ENCODE measurements around the gene LHX8. TPM values are rescaled to one million over a fixed set of nuclear protein-coding genes. Genes with fewer than 3 reads are reported as not detected.
A peak's percentile ranks its signal among the peaks of the same experiment; 100 is the strongest.

LHX8 gene
- total RNA-seq, 1 donor from 2014 or later: not detected

- no peak for TF ChIP-seq CTCF (IDR thresholded peaks at IDR 0.05)
- Histone ChIP-seq H3K27ac (no peak overlapping the region), H3K36me3 (no peaks in the 10 kb centered on the region), H3K4me3 (peak overlapping the region; percentile 43), H3K4me1 (peaks cover 21% of the 10 kb centered on the region), H3K27me3 (ENCODE audit: low read depth) (peaks cover 100% of the 10 kb centered on the region), H3K9me3 (no peaks in the 10 kb centered on the region)
- intact Hi-C loops (cut with DNase I): no loop called here
- ATAC-seq: peak; percentile 31 to 34
- DNase-seq: no peak
Measured at GRCh38 chr1:75134647-75135572, 722 bp downstream of the LHX8 start.

- DNase-seq: no peak
- ATAC-seq: peak in 1 of 2 donors; percentile 23
- H3K27me3 ChIP-seq (ENCODE audit: low read depth): peaks cover 98% of the 10 kb centered on the region
- no peak for TF ChIP-seq CTCF (IDR thresholded peaks at IDR 0.05)
- H3K4me3 ChIP-seq: peak overlapping the region; percentile 43
- no peaks in the 10 kb centered on the region for H3K36me3 ChIP-seq
- intact Hi-C loops (cut with DNase I): no loop called here
- no peak overlapping the region for H3K27ac ChIP-seq
- H3K9me3 ChIP-seq: no peaks in the 10 kb centered on the region
- H3K4me1 ChIP-seq: peaks cover 21% of the 10 kb centered on the region
Measured at GRCh38 chr1:75135573-75136194, 1.5 kb downstream of the LHX8 start.

- Histone ChIP-seq H3K27me3 (ENCODE audit: low read depth) (peaks cover 92% of the 10 kb centered on the region), H3K9me3 (no peaks in the 10 kb centered on the region), H3K4me3 (peak overlapping the region; percentile 43), H3K36me3 (no peaks in the 10 kb centered on the region), H3K27ac (no peak overlapping the region), H3K4me1 (peaks cover 21% of the 10 kb centered on the region)
- intact Hi-C loops (cut with DNase I): no loop called here
- ATAC-seq (peak; percentile 47 to 62), DNase-seq (no peak)
- TF ChIP-seq CTCF (IDR thresholded peaks at IDR 0.05): no peak
Measured at GRCh38 chr1:75136195-75136815, 2.1 kb downstream of the LHX8 start.

GRCh38 chr1:75136921-75137641 lies 2.9 kb downstream of the LHX8 start:
- H3K36me3 ChIP-seq: no peaks in the 10 kb centered on the region
- no peak for DNase-seq
- peak in 1 of 2 donors; percentile 21 for ATAC-seq
- intact Hi-C loops (cut with DNase I): no loop called here
- no peak for TF ChIP-seq CTCF (IDR thresholded peaks at IDR 0.05)
- no peaks in the 10 kb centered on the region for H3K9me3 ChIP-seq
- H3K27ac ChIP-seq: no peak overlapping the region
- H3K4me1 ChIP-seq: peaks cover 21% of the 10 kb centered on the region
- no peak overlapping the region for H3K4me3 ChIP-seq
- peaks cover 87% of the 10 kb centered on the region for H3K27me3 ChIP-seq (ENCODE audit: low read depth)

GRCh38 chr1:75152092-75152491 lies 17.9 kb downstream of the LHX8 start:
- intact Hi-C loops (cut with DNase I): no loop called here
- Histone ChIP-seq H3K4me3 (no peak overlapping the region), H3K27me3 (ENCODE audit: low read depth) (no peaks in the 10 kb centered on the region), H3K4me1 (no peaks in the 10 kb centered on the region), H3K27ac (no peak overlapping the region), H3K36me3 (no peaks in the 10 kb centered on the region), H3K9me3 (no peaks in the 10 kb centered on the region)
- ATAC-seq: no peak
- no peak for TF ChIP-seq CTCF (IDR thresholded peaks at IDR 0.05)
- DNase-seq: no peak
